Activated gamma-delta T cell treated with anti-CD3 and anti-CD28 coated beads, Interleukin-2, amount 50 U/mL, for 16 hours (primary cell): Measurements from ENCODE around the gene DAPK2.

ENCODE experiments used
- DNase-seq: peaks from one replicate; pipeline ENCODE4 v3.0.0-alpha.2; 2020; ENCODE audit warnings: low read depth

Gene DAPK2

DNA sequence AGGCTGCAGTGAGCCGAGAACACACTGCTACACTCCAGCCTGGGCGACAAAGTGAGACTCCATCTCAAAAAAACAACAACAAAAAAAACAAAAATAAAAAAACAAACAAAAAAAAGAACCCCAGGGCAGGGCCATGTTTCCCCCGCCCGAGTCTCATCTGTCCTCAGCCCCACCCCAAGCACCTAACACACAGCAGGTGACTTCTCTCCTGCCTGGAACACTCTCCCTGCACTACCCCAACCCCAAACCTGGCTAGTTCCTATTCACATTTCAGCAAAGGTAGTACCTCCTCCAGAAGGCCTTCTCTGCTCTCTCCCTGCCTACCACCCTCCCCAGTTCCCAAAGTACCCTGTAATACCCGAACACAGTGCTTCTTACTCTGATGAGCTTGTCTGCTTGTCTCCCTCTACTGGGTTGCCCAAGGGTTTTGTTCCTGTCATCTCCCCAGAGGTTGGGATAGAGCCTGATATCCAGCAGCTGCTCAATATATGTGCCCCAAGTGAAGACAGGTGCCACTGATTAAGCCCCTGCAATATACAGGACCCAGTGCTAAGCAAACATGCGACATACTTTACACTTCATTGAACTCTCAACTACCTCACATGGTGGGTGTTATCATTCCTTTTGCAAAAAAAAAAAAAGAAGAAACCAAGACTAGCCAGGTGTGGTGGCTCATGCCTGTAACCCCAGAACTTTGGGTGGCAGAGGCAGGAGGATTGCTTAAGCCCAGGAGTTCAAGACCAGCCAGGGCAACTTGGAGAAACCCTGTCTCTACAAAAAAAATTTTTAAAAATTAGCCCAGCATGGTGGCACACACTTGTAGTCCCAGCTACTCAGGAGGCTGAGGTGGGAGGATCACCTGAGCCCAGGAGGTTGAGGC is 103.6 kb downstream of the DAPK2 start:
- no peak for DNase-seq

- no peak for DNase-seq
Measured at GRCh38 chr15:63941698-63942465, 104.4 kb downstream of the DAPK2 start.

DNA sequence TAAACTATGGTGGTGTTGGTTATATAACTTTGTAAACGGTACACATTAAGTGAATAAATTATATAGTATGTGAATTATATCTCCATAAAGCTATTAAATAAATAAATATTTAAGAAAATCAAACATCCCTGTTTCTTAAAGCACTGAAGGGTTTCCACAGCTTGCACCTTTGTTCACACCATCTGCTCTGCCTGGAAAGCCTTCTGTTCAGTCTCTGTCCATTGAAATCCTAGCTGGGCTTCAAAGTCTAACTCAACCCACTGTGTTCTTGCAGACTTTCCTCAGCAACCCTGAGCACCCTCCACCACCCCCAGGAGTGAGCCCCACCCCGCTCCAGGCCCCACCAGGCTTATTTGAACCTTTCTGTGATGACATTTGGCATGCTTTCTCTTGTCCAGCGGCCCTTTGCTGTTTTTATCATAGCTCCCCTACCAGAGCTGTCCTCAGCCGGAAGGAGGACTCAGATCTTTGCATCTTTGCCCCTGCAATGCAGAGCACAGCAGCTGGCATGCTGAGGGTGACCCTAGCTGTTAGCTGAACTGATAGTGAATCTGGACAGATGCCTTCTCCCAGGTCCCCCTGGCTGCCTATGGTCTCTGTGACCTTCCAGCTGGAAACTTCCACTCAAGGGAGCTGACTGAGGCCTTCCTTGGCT is 105.2 kb downstream of the DAPK2 start:
- DNase-seq: no peak

GRCh38 chr15:63939531-63940130 is 106.7 kb downstream of the DAPK2 start:
- no peak for DNase-seq

DNA sequence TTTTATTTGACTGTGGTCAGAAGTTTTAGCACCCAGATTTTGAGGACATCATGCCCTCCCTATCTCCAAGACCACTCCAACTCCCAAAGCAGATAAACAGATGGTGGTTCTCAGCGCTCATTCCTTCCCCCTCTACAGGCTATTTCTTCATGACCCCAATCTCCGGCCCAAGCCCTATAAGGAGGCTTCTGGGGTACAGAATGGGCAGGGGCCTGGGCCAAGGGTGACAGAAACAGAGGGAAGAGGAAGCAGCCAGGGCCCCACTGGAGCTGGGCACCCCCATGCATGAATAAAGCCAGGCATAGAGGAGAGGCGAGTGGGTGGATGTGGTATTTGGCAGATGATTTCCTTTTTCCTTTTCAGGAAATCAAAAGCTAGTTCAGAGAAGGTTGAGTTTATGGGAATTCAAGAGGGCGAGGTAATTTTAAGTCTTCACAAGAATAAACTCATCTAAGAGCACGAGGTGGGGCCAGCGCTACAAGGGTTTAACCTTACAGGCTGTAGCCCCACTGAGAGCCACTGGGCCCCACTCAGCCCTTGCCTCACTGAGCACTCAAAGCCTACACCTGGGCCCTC is 107.7 kb downstream of the DAPK2 start:
- no peak for DNase-seq

DNA sequence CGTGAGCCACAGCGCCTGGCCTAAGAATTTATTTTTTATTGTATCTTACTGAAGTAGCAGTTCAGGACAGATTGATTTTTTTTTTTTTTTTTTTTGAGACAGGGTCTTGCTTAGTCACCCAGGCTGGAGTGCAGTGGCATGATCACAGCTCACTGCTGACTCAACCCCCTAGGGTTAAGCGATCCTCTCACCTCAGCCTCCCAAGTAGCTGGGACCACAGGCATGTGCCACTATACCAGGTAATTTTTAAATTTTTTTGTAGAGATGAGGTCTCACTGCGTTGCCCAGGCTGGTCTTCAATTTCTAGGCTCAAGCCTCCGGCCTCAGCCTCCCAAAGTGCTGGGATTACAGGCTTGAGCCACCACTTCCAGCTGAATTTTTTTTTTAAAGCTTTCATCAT is 112.8 kb downstream of the DAPK2 start:
- no peak for DNase-seq

DNA sequence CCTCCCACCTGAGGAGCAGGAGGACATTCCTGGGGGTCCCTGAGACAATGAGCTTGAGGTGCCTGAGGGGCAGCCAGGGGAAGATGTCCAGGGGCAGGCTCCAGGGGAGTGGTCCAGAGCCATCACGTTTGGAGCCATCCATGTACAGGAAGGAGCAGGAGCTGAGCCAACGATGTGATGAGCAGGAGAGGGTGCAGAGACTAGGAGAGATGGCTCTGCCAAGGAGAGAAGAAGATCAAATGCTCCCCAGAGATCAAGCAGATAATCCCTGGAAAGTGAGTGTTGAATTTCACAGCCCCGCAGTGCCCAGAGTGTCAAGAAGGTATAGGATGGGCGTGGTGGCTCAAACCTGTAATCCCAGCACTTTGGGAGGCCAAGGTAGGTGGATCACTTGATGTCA is 114.7 kb downstream of the DAPK2 start:
- no peak for DNase-seq

- no peak for DNase-seq
Measured at GRCh38 chr15:63930034-63930433, 116.3 kb downstream of the DAPK2 start.

DNA sequence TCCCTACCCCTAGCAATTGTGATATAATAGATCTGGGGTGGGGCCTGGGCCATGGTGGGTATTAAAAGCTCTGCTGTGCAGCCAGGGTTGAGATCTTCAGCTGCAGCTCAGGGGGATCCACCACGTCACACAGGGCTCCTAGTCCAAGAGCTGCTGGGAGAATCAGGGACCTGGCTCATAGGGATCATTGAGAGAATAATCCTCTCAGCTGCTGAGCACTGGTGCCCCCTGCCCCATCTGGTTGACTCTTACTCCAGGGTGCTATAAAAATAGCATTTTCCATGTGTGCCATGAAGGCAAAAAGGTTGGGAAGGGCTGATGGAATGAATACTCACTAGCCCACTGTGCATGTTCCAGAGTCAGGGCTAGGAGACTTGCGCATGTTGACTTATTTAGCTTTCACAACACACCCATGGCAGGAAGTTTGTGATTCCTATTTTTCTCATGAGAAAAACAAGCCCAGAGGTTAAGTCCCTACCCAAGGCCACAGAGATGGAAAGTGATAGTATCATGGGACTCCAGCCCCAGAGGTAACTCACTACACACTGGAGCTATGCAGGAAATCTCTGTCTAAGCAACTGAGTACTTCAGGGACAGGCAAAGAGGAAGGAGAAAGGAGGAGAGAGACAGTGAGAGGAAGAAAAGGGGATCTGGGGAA is 118.0 kb downstream of the DAPK2 start:
- DNase-seq: no peak

DNA sequence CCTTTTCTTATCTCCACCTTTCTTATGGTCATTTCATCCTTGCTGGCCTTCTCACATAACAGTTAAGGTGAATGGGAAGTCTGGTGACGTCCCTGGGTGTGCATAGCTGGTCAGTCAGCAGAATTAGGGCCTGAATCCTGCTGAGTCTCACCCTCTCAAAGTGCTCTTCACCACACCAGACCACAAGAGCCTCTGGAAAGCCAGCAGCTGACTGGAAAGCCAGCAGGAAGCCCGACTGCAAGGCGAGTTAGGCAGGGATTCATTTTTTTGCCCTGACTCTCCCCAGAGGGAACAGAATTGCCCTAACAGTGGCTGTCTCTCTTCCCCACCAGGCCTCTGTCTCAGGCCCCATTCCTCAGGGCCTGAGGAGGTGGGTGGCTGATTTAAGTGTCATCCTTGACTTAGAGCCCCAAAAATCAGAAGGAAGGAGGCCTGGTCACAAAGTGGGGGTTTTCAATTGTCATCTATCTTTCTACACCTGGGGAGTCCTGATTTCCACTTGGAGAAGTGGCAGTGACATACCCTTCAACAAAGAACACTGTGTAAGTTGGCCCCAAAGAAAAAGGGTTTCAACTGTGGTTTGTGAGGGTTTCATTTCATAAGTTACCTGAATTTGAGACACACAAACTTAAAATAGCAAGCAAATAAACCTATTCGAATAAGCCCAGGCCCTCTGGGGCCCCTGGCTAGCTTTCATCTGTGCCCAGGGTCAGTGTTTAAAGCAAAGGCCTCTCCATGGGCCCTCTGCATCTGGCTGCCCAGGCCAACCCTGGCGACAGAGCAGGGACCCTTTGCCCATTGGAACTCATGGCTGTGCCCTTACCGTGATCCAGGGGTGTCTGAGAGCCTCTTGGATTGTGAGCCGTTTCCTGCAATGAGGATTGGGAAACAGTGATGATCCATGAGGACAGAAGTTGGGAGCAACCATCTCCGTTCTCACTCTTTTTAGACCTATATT is 122.0 kb downstream of the DAPK2 start:
- no peak for DNase-seq

DNA sequence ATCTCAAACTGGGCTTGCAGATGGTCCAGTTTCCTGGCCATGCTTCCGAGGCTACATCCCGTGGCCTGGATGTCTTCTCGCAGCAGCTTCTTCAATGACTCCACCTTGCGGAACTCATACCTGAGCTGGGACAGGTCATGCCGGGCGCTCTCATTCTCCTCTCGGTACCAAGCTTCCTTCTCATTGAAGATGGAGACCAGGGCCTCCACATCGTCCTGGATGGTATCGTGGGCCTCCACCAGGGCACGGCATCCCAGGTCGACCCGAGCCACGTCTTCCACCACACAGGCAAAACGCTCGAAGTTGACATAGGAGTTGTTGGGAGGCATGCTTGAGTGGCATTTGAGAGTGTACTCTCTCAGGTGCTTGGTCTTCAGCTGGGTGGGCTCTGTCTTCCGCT is 123.4 kb downstream of the DAPK2 start:
- no peak for DNase-seq

DNA sequence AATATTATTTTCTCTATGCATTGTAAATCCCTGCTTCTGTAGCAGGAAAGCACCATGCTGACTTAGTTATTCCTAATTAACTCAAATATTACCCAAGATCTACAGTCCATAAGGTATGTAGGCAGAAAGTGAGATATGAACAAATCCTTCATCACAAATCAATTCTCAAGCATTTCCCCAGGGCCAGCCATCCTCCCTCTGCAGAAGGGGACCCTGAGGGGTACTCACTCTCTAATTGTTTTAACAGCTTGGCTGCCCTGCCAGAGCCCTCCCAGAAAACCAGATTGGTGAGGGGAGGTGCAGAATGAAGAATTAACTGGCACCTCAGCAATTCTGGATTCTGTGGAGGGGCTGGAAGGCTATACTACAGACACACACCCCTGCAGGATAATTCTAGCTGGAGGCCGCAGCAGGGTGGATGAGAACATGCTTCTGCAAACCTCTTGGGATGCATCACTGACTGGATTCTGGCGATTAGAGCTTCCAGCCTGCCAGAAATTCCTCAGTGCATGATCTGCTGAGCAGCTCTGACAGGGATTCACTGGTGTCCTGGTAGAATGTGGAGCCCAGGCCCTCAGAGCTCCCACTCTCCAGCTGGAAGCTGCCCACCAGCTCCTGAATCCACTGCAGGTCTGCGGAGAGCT is 123.9 kb downstream of the DAPK2 start:
- no peak for DNase-seq

DNA sequence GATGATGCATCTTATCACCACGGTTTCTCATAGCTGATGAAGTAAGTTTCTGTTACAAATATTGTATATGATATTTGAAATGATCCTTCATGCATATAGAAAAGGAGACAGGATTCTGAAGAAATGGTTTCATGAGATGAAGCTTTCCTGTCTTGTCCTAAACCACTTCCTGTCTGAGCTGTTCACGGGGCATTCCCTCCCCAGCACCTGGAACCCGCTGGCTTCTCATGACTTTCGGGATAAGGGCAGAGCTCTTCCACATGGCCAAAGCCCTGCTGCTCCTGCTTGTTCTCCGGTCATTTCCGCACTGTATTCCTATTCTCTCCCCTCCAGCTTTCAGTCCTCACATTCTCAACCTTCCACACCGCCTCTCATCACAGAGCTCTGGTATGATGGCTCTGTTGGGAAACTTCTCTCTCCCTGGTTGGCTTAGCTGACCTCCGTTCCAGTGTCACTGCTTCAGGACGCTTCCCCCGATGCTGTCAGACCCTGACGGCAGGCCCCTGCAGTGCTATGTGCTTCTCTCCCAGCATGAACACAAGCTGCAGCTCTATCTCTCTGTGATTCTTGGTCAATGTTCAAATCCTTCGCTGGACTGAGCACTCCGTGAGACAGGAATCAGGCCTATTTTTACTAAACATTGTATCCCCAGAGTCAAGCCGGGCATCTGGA is 125.6 kb downstream of the DAPK2 start:
- DNase-seq: no peak

- no peak for DNase-seq
Measured at GRCh38 chr15:63918901-63919348, 127.4 kb downstream of the DAPK2 start.

GRCh38 chr15:63918317-63918672 is 128.0 kb downstream of the DAPK2 start:
- DNase-seq: no peak

- DNase-seq: no peak
Measured at GRCh38 chr15:63917588-63918316, 128.5 kb downstream of the DAPK2 start.

DNA sequence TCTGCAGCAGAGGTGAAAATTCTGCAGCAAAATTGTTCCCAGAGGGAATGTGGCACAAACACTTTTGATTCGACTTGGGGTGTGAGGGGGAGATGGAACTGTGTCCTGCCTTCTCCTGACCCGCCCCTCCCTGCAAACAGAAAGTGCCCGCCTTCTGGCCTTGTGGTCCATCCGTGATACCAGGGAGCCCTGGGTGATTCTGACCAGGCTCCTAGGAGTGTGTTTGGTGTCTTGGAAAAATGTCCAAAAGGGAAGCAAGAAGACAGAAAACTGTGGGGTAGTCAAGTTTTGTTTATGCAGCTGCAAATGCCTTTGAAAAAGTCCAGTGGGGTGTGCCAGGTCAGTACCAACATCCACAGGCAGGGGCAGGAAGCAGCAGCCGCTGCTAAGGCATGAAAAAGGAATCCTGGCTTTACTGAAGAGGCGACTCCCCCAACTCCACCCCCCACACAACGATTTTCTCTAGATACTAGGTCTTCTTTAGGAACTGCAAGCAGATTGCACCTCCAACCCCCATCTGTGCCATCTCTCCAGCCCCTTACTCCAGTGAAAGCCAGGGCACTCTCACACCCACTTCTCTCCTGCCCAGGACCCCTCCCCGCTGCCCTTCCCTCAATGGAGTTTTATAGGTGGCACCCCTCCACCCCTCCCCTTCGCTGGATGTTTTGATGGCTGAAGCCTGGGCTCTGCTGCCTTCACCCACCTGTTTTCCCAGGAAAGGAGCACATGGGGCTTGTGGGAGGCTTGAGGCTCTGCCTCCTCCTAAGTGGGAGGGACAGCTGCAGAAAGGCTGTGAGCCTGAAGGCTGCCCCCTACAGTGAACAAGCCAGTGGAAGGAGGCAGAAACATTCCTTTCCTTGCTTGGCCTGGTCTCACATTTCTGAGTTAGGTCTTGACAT is 130.2 kb downstream of the DAPK2 start:
- DNase-seq: no peak
